Loucy (cell line): ENCODE data around the gene FAM193B.

Experiments
- H2AFZ ChIP-seq: fragments of 200-600 bp; sonication (generic); 2 replicates; pipeline ENCODE4 v1.6.0; 2016; ENCODE audit warnings: antibody characterized with exemption, mild to moderate bottlenecking, low read length, moderate library complexity
- H3F3A ChIP-seq: fragments of 200-600 bp; 2 replicates; pipeline ENCODE4 v1.6.0; 2016; ENCODE audit warnings: antibody characterized with exemption, low read depth, mild to moderate bottlenecking
- H3K27me3 ChIP-seq: fragments of 200-600 bp; sonication (generic); 2 replicates; pipeline ENCODE4 v1.6.1; 2014; ENCODE audit warnings: low read length, mild to moderate bottlenecking; ENCODE audit not compliant: insufficient read depth, poor library complexity, severe bottlenecking
- H3K36me3 ChIP-seq: fragments of 200-600 bp; sonication (generic); 2 replicates; pipeline ENCODE4 v1.6.1; 2016; ENCODE audit warnings: low read length; ENCODE audit not compliant: insufficient read depth
- H3K4me1 ChIP-seq: fragments of 200-600 bp; sonication (generic); 2 replicates; pipeline ENCODE4 v1.5.1; 2014; ENCODE audit warnings: low read length, mild to moderate bottlenecking; ENCODE audit not compliant: insufficient read depth, poor library complexity, severe bottlenecking
- H3K4me2 ChIP-seq: fragments of 200-600 bp; sonication (generic); 2 replicates; pipeline ENCODE4 v1.6.0; 2014; ENCODE audit warnings: antibody characterized with exemption, low read length, low read depth, mild to moderate bottlenecking; ENCODE audit not compliant: poor library complexity, severe bottlenecking
- H3K4me3 ChIP-seq: fragments of 200-600 bp; sonication (generic); 2 replicates; pipeline ENCODE4 v1.5.1; 2014; ENCODE audit warnings: low read length, mild to moderate bottlenecking, mixed read lengths; ENCODE audit not compliant: poor library complexity, severe bottlenecking
- H3K79me2 ChIP-seq: fragments of 200-600 bp; sonication (generic); 2 replicates; pipeline ENCODE4 v1.6.1; 2014; ENCODE audit warnings: low read length; ENCODE audit not compliant: insufficient read depth
- H3K9ac ChIP-seq: fragments of 200-600 bp; sonication (generic); 2 replicates; pipeline ENCODE4 v1.6.0; 2014; ENCODE audit warnings: mild to moderate bottlenecking, low read depth, low read length, moderate library complexity; ENCODE audit not compliant: poor library complexity, severe bottlenecking
- H3K9me2 ChIP-seq: fragments of 200-600 bp; sonication (generic); replicated peaks from 2 replicates; pipeline ENCODE4 v1.6.1; 2016; ENCODE audit warnings: low read depth, low read length, mixed read lengths
- H3K9me3 ChIP-seq: fragments of 200-600 bp; sonication (generic); 2 replicates; pipeline ENCODE4 v1.6.1; 2014; ENCODE audit warnings: mild to moderate bottlenecking, antibody characterized with exemption, low read length, low read depth; ENCODE audit not compliant: insufficient read depth
- H4K20me1 ChIP-seq: fragments of 200-600 bp; sonication (generic); 2 replicates; pipeline ENCODE4 v1.6.0; 2014; ENCODE audit warnings: antibody characterized with exemption, low read length, mild to moderate bottlenecking; ENCODE audit not compliant: insufficient read depth, poor library complexity, severe bottlenecking
- EZH2phosphoT487 ChIP-seq: fragments of 200-600 bp; IDR thresholded peaks from 2 replicates; pipeline ENCODE4 v1.6.1; 2018; ENCODE audit warnings: antibody characterized with exemption, mild to moderate bottlenecking, moderate library complexity, borderline replicate concordance
- TF ChIP-seq, protein P1 (sequence below): fragments of 200-600 bp; sonication (generic); conservative IDR thresholded peaks from 2 replicates; pipeline ENCODE4 v1.5.1; 2014; ENCODE audit warnings: mild to moderate bottlenecking, antibody characterized with exemption, low read length

Gene FAM193B

GRCh38 chr5:177516601-177517568 lies 37.5 kb downstream of the FAM193B start, which contains the start of gene DDX41:
Gene DDX41 (minus strand): TSS chr5:177516961. CDS start chr5:177516945, 16 bp downstream.
- H3K9me3 ChIP-seq: no peaks in the 10 kb centered on the region
- H3K9me2 ChIP-seq: no peaks in the 10 kb centered on the region
- TF ChIP-seq EZH2phosphoT487: no peak
- TF ChIP-seq, protein P1, sequence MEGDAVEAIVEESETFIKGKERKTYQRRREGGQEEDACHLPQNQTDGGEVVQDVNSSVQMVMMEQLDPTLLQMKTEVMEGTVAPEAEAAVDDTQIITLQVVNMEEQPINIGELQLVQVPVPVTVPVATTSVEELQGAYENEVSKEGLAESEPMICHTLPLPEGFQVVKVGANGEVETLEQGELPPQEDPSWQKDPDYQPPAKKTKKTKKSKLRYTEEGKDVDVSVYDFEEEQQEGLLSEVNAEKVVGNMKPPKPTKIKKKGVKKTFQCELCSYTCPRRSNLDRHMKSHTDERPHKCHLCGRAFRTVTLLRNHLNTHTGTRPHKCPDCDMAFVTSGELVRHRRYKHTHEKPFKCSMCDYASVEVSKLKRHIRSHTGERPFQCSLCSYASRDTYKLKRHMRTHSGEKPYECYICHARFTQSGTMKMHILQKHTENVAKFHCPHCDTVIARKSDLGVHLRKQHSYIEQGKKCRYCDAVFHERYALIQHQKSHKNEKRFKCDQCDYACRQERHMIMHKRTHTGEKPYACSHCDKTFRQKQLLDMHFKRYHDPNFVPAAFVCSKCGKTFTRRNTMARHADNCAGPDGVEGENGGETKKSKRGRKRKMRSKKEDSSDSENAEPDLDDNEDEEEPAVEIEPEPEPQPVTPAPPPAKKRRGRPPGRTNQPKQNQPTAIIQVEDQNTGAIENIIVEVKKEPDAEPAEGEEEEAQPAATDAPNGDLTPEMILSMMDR: no peak
- H3F3A ChIP-seq: no peaks in the 10 kb centered on the region
- H3K9ac ChIP-seq: peak within 1 kb of the TSS; percentile 87
- peaks cover 11% of the 10 kb centered on the region for H4K20me1 ChIP-seq
- H3K4me3 ChIP-seq: peak within 1 kb of the TSS; percentile 91
- no peaks in the 10 kb centered on the region; the same call in 1 of the 2 replicates for H3K36me3 ChIP-seq
- H3K4me1 ChIP-seq: peaks cover 11% of the 10 kb centered on the region
- H3K4me2 ChIP-seq: peak within 1 kb of the TSS; percentile 85
- H3K79me2 ChIP-seq: peaks cover 44% of the 10 kb centered on the region; the same call in 1 of the 2 replicates
- peak within 1 kb of the TSS; percentile 73 for H2AFZ ChIP-seq
- H3K27me3 ChIP-seq: no peaks in the 10 kb centered on the region

GRCh38 chr5:177515580-177515979 lies 38.8 kb downstream of the FAM193B start:
- H3K36me3 ChIP-seq: no peaks in the 10 kb centered on the region; the same call in 1 of the 2 replicates
- H4K20me1 ChIP-seq: peaks cover 11% of the 10 kb centered on the region
- H3K9me3 ChIP-seq: no peaks in the 10 kb centered on the region
- TF ChIP-seq, protein P1: no peak
- no peak for TF ChIP-seq EZH2phosphoT487
- H3K4me3 ChIP-seq: peak overlapping the region; percentile 91
- H3K9ac ChIP-seq: peak overlapping the region; percentile 87
- H3F3A ChIP-seq: no peaks in the 10 kb centered on the region
- H3K4me1 ChIP-seq: peaks cover 3% of the 10 kb centered on the region
- no peak overlapping the region for H2AFZ ChIP-seq
- peak overlapping the region; percentile 85 for H3K4me2 ChIP-seq
- no peaks in the 10 kb centered on the region for H3K9me2 ChIP-seq
- no peaks in the 10 kb centered on the region for H3K27me3 ChIP-seq
- peaks cover 44% of the 10 kb centered on the region; the same call in 1 of the 2 replicates for H3K79me2 ChIP-seq

GRCh38 chr5:177514541-177514940 lies 39.8 kb downstream of the FAM193B start:
- Histone ChIP-seq H3K4me2 (peak overlapping the region; percentile 85), H4K20me1 (peaks cover 11% of the 10 kb centered on the region), H3K79me2 (peaks cover 44% of the 10 kb centered on the region; the same call in 1 of the 2 replicates), H3K9ac (peak overlapping the region; percentile 87), H3K4me3 (peak overlapping the region; percentile 91), H3K9me2 (no peaks in the 10 kb centered on the region), H3K4me1 (peaks cover 9% of the 10 kb centered on the region), H3K27me3 (no peaks in the 10 kb centered on the region), H3K9me3 (no peaks in the 10 kb centered on the region), H3F3A (no peaks in the 10 kb centered on the region), H3K36me3 (no peaks in the 10 kb centered on the region; the same call in 1 of the 2 replicates), H2AFZ (no peak overlapping the region)
- TF ChIP-seq, protein P1: no peak
- TF ChIP-seq EZH2phosphoT487: no peak
